Neutrophil (primary cell): Measurements from ENCODE around the gene TUT4.

Experiments
- H3K27ac ChIP-seq: fragments of 200-600 bp; sonication (generic); 2 replicates; pipeline ENCODE4 v1.5.1; 2016; ENCODE audit warnings: mild to moderate bottlenecking, moderate library complexity
- H3K27me3 ChIP-seq: fragments of 200-600 bp; sonication (generic); 2 replicates; pipeline ENCODE4 v1.6.0; 2016; ENCODE audit warnings: mild to moderate bottlenecking
- H3K36me3 ChIP-seq: fragments of 200-600 bp; sonication (generic); 2 replicates; pipeline ENCODE4 v1.5.1; 2017
- H3K4me1 ChIP-seq, 2 experiments: fragments of 200-600 bp in 1 of 2; sonication (generic) in 1 of 2; 1 replicate in 1 of 2; 2 replicates in 1 of 2; pipeline versions ENCODE4 v1.5.1 to v1.6.1; 2013 to 2016; ENCODE audit warnings: low read depth in 1 of 2, low read length in 1 of 2, mild to moderate bottlenecking in 1 of 2, moderate library complexity in 1 of 2; ENCODE audit not compliant: control insufficient read depth in 1 of 2, insufficient read depth in 1 of 2
- H3K4me3 ChIP-seq, 2 experiments: fragments of 200-600 bp in 1 of 2; sonication (generic) in 1 of 2; 1 replicate in 1 of 2; 2 replicates in 1 of 2; pipeline ENCODE4 v1.5.1; 2013 to 2016; ENCODE audit warnings: low read depth in 1 of 2, low read length in 1 of 2, mild to moderate bottlenecking in 1 of 2, moderate library complexity in 1 of 2
- H3K9me3 ChIP-seq: fragments of 200-600 bp; sonication (generic); 2 replicates; pipeline ENCODE4 v1.5.1; 2016
- CTCF ChIP-seq: fragments of 200-600 bp; sonication (generic); IDR thresholded peaks from 2 replicates; pipeline ENCODE4 v1.5.1; 2016; ENCODE audit warnings: antibody characterized with exemption

TUT4 gene

DNA sequence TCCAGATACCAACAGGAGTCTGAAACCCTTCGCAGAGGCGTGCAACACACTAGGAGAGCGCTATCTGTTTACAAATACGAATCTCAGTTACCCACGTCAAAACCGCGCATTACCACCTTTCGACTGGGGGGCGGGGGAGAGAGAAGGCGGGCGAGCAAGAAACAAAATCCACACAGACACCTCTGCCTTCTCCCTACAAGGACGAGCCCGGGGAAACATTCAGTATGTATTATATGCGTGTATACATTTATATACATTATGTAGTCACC lies 722 bp downstream of the TUT4 start:
- no peaks in the 10 kb centered on the region for H3K9me3 ChIP-seq
- no peak for TF ChIP-seq CTCF

DNA sequence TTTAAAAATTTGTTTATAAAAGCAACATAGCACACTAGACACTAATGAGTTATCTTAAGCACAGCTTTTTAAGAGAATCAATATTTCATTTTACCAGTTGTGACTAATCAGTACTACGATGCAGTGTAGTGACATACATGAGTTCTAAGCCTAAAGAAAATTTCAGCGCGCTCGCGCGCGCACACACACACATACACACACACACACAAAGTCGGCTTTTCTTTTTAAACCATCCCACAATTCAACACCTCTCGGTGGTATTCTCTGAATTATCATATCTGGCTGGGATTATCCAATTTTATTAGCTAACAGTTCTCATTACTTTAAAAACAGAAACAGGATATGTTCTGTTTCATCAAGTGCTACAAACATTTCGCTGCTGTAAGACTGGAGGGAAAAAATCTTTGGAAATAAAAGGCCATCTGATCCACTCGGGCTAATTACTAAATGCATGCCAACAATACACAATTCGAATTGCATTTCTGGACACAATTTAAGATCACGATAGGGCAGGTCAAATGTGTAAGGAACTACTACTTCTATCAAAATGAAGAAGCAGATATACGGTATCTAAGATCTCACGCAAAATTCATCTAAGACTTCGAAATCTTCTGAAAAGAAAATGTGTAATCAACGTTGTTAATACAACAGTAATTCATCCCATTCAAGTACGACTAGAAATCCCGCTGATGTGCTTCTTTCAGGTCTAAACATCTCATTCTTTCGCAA lies 1.2 kb downstream of the TUT4 start:
- Histone ChIP-seq H3K4me3 (peak overlapping the region; percentile 93), H3K4me1 (peaks cover 30 to 37% of the 10 kb centered on the region in 2 experiments), H3K9me3 (no peaks in the 10 kb centered on the region), H3K36me3 (no peaks in the 10 kb centered on the region), H3K27me3 (no peaks in the 10 kb centered on the region), H3K27ac (peak overlapping the region; percentile 86)
- TF ChIP-seq CTCF: no peak

More for the DNA sequence above, 722 bp downstream of the TUT4 start:
- peak overlapping the region; percentile 86 for H3K27ac ChIP-seq
- no peaks in the 10 kb centered on the region for H3K27me3 ChIP-seq
- no peaks in the 10 kb centered on the region for H3K36me3 ChIP-seq
- H3K4me1 ChIP-seq: peaks cover 30 to 37% of the 10 kb centered on the region in 2 experiments
- H3K4me3 ChIP-seq: peak overlapping the region; percentile 93

DNA sequence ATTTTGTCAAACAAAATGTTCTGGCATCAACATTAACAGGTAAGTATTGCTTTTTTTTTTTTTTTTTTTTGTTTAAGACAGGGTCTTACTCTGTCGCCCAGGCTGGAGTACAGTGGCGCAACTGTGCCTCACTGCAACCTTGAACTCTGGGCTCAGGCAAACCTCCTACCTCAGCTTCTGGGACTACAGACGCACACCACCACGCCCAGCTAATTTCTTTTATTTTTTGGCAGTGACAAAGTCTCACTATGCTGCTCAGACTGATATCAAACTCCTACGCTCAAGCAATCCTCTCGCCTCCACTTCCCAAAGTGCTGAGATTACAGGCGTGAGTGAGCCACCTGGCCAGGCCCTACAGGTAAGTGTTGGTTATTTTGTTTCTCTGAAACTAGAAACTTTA lies 2.4 kb downstream of the TUT4 start:
- Histone ChIP-seq H3K4me3 (no peak overlapping the region), H3K9me3 (no peaks in the 10 kb centered on the region), H3K36me3 (no peaks in the 10 kb centered on the region), H3K4me1 (peaks cover 30 to 37% of the 10 kb centered on the region in 2 experiments), H3K27me3 (no peaks in the 10 kb centered on the region), H3K27ac (no peak overlapping the region)
- no peak for TF ChIP-seq CTCF

DNA sequence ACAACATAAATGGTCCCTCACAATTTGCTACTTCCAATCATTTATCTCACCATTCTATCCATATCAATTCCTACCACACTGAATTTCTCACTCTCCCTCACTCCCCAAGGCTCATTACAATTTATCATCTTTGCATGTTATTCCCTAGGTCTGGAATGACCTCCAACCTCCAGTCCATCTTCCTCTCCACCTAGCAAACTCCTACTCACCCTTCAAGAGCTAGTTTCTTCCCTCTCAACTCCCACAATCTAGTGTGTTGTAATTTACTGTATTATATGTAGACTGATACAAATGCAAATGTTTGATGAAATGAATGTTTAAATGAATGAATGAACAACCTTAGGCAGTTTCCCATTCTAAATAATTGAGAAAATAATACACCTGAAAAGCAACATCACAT lies 3.6 kb downstream of the TUT4 start:
- H3K36me3 ChIP-seq: no peaks in the 10 kb centered on the region
- H3K27me3 ChIP-seq: no peaks in the 10 kb centered on the region
- H3K4me1 ChIP-seq: peaks cover 24 to 27% of the 10 kb centered on the region in 2 experiments
- no peak for TF ChIP-seq CTCF
- no peak overlapping the region for H3K27ac ChIP-seq
- no peak overlapping the region for H3K4me3 ChIP-seq
- H3K9me3 ChIP-seq: no peaks in the 10 kb centered on the region

- Histone ChIP-seq H3K36me3 (no peaks in the 10 kb centered on the region), H3K9me3 (peaks cover 3% of the 10 kb centered on the region), H3K27ac (no peak overlapping the region), H3K27me3 (no peaks in the 10 kb centered on the region), H3K4me1 (peaks cover 10 to 14% of the 10 kb centered on the region in 2 experiments), H3K4me3 (no peak overlapping the region)
- no peak for TF ChIP-seq CTCF
These were observed 6.0 kb downstream of the TUT4 start for GRCh38 chr1:52546852-52547251.
